ENCODE results near the gene TMEM41A. TPM values are rescaled to one million over a fixed set of nuclear protein-coding genes. Genes with fewer than 3 reads are reported as not detected.

The TMEM41A gene
- 17.6 and 17.9 TPM in 2 replicates for total RNA-seq (2014; rRNA removed; shearing (Covaris generic))

GRCh38 chr3:185498503-185499396 is at the start of gene TMEM41A:
Gene TMEM41A, minus strand, starts transcription at chr3:185499035. Its CDS starts 74 bp downstream, at chr3:185498961.
- Histone ChIP-seq H3K9me3 (replicated peaks) (no peaks in the 10 kb centered on the region), H3K27me3 (no peaks in the 10 kb centered on the region), H3K4me1 (no peaks in the 10 kb centered on the region), H3K36me3 (no peaks in the 10 kb centered on the region; the same call in none of the 2 replicates), H3K27ac (peak within 1 kb of the TSS; percentile 41), H3K4me3 (peak within 1 kb of the TSS; percentile 83)
- peak; percentile 89 to 92 for DNase-seq

GRCh38 chr3:185540695-185541094 is 41.9 kb upstream of the TMEM41A start:
- no peak for DNase-seq
- H3K9me3 ChIP-seq (replicated peaks) = no peaks in the 10 kb centered on the region
- H3K27me3 ChIP-seq = no peaks in the 10 kb centered on the region
- no peak overlapping the region for H3K27ac ChIP-seq
- no peaks in the 10 kb centered on the region for H3K4me1 ChIP-seq
- no peaks in the 10 kb centered on the region for H3K36me3 ChIP-seq
- H3K4me3 ChIP-seq = no peak overlapping the region

GRCh38 chr3:185539934-185540333 is 41.1 kb upstream of the TMEM41A start:
- Histone ChIP-seq H3K27me3 (no peaks in the 10 kb centered on the region), H3K27ac (no peak overlapping the region), H3K4me1 (no peaks in the 10 kb centered on the region), H3K4me3 (no peak overlapping the region), H3K9me3 (replicated peaks) (no peaks in the 10 kb centered on the region), H3K36me3 (no peaks in the 10 kb centered on the region)
- no peak for DNase-seq

GRCh38 chr3:185537369-185537970 is 38.6 kb upstream of the TMEM41A start:
- peak in 1 of 2 experiments; percentile 27 for DNase-seq
- Histone ChIP-seq H3K27ac (no peak overlapping the region), H3K4me3 (no peak overlapping the region), H3K36me3 (no peaks in the 10 kb centered on the region), H3K4me1 (no peaks in the 10 kb centered on the region), H3K9me3 (replicated peaks) (no peaks in the 10 kb centered on the region), H3K27me3 (no peaks in the 10 kb centered on the region)

GRCh38 chr3:185534511-185534910 is 35.7 kb upstream of the TMEM41A start:
- H3K9me3 ChIP-seq (replicated peaks) = no peaks in the 10 kb centered on the region
- no peak for DNase-seq
- H3K4me3 ChIP-seq = no peak overlapping the region
- no peaks in the 10 kb centered on the region for H3K4me1 ChIP-seq
- no peaks in the 10 kb centered on the region for H3K36me3 ChIP-seq
- no peaks in the 10 kb centered on the region for H3K27me3 ChIP-seq
- H3K27ac ChIP-seq = no peak overlapping the region

GRCh38 chr3:185532901-185533300 is 34.1 kb upstream of the TMEM41A start:
- Histone ChIP-seq H3K27me3 (no peaks in the 10 kb centered on the region), H3K4me3 (no peak overlapping the region), H3K36me3 (no peaks in the 10 kb centered on the region), H3K4me1 (no peaks in the 10 kb centered on the region), H3K9me3 (replicated peaks) (no peaks in the 10 kb centered on the region), H3K27ac (no peak overlapping the region)
- peak in 1 of 2 experiments; percentile 36 for DNase-seq

- Histone ChIP-seq H3K4me3 (no peak overlapping the region), H3K27ac (no peak overlapping the region), H3K36me3 (no peaks in the 10 kb centered on the region), H3K9me3 (replicated peaks) (no peaks in the 10 kb centered on the region), H3K4me1 (no peaks in the 10 kb centered on the region), H3K27me3 (no peaks in the 10 kb centered on the region)
- no peak for DNase-seq
These were observed 32.0 kb upstream of the TMEM41A start for GRCh38 chr3:185530856-185531255.

- Histone ChIP-seq H3K36me3 (no peaks in the 10 kb centered on the region), H3K4me1 (no peaks in the 10 kb centered on the region), H3K9me3 (replicated peaks) (no peaks in the 10 kb centered on the region), H3K4me3 (no peak overlapping the region), H3K27ac (no peak overlapping the region), H3K27me3 (no peaks in the 10 kb centered on the region)
- no peak for DNase-seq
These were observed 29.7 kb upstream of the TMEM41A start for GRCh38 chr3:185528532-185528931.

GRCh38 chr3:185527364-185527763 is 28.5 kb upstream of the TMEM41A start:
- Histone ChIP-seq H3K4me3 (no peak overlapping the region), H3K4me1 (no peaks in the 10 kb centered on the region), H3K27me3 (no peaks in the 10 kb centered on the region), H3K36me3 (no peaks in the 10 kb centered on the region), H3K9me3 (replicated peaks) (no peaks in the 10 kb centered on the region), H3K27ac (no peak overlapping the region)
- DNase-seq = no peak

GRCh38 chr3:185526349-185526951 is 27.6 kb upstream of the TMEM41A start:
- DNase-seq = no peak
- H3K4me3 ChIP-seq = no peak overlapping the region
- no peaks in the 10 kb centered on the region for H3K4me1 ChIP-seq
- no peaks in the 10 kb centered on the region for H3K9me3 ChIP-seq (replicated peaks)
- no peaks in the 10 kb centered on the region for H3K27me3 ChIP-seq
- no peaks in the 10 kb centered on the region for H3K36me3 ChIP-seq
- no peak overlapping the region for H3K27ac ChIP-seq

GRCh38 chr3:185521349-185522138 is 22.7 kb upstream of the TMEM41A start:
- DNase-seq = no peak
- H3K4me1 ChIP-seq = no peaks in the 10 kb centered on the region
- no peaks in the 10 kb centered on the region for H3K27me3 ChIP-seq
- no peaks in the 10 kb centered on the region for H3K36me3 ChIP-seq
- H3K27ac ChIP-seq = no peak overlapping the region
- no peak overlapping the region for H3K4me3 ChIP-seq
- no peaks in the 10 kb centered on the region for H3K9me3 ChIP-seq (replicated peaks)

- Histone ChIP-seq H3K27me3 (no peaks in the 10 kb centered on the region), H3K9me3 (replicated peaks) (no peaks in the 10 kb centered on the region), H3K4me3 (no peak overlapping the region), H3K27ac (no peak overlapping the region), H3K4me1 (no peaks in the 10 kb centered on the region), H3K36me3 (no peaks in the 10 kb centered on the region)
- no peak for DNase-seq
These were observed 20.2 kb upstream of the TMEM41A start for GRCh38 chr3:185519021-185519420.

GRCh38 chr3:185517387-185518130 is 18.7 kb upstream of the TMEM41A start:
- Histone ChIP-seq H3K36me3 (no peaks in the 10 kb centered on the region), H3K27ac (no peak overlapping the region), H3K27me3 (no peaks in the 10 kb centered on the region), H3K4me3 (no peak overlapping the region), H3K9me3 (replicated peaks) (no peaks in the 10 kb centered on the region), H3K4me1 (no peaks in the 10 kb centered on the region)
- no peak for DNase-seq

GRCh38 chr3:185511711-185512110 is 12.9 kb upstream of the TMEM41A start:
- Histone ChIP-seq H3K4me3 (no peak overlapping the region), H3K27me3 (no peaks in the 10 kb centered on the region), H3K4me1 (no peaks in the 10 kb centered on the region), H3K27ac (no peak overlapping the region), H3K9me3 (replicated peaks) (no peaks in the 10 kb centered on the region), H3K36me3 (no peaks in the 10 kb centered on the region)
- no peak for DNase-seq
